Smooth muscle cell (in vitro differentiated cells): Measurements from ENCODE around the gene DMC1. TPM values are rescaled to one million over a fixed set of nuclear protein-coding genes. Genes with fewer than 3 reads are reported as not detected.

ENCODE experiments used
- DNase-seq: peaks from one replicate; lab custom pipeline; 2025; ENCODE audit not compliant: unreplicated experiment; lab: John Stamatoyannopoulos, UW
- H2AFZ ChIP-seq: fragments of 200-600 bp; sonication (generic); 2 replicates; pipeline ENCODE4 v1.6.0; 2016; ENCODE audit warnings: antibody characterized with exemption, low read depth, mild to moderate bottlenecking
- H3F3A ChIP-seq: fragments of 200-600 bp; sonication (generic); 2 replicates; pipeline ENCODE4 v1.6.0; 2017; ENCODE audit warnings: antibody characterized with exemption, low read depth
- H3K27ac ChIP-seq: fragments of 200-600 bp; sonication (generic); 2 replicates; pipeline ENCODE4 v1.5.1; 2016; ENCODE audit warnings: low read depth, mild to moderate bottlenecking
- H3K27me3 ChIP-seq: fragments of 200-600 bp; sonication (generic); 2 replicates; pipeline ENCODE4 v1.6.1; 2016; ENCODE audit warnings: low read depth, mild to moderate bottlenecking
- H3K36me3 ChIP-seq: fragments of 200-600 bp; sonication (generic); 2 replicates; pipeline ENCODE4 v1.5.1; 2016; ENCODE audit warnings: low read depth
- H3K4me1 ChIP-seq: fragments of 200-600 bp; sonication (generic); 2 replicates; pipeline ENCODE4 v1.5.1; 2016; ENCODE audit warnings: low read depth
- H3K4me2 ChIP-seq: fragments of 200-600 bp; sonication (generic); 2 replicates; pipeline ENCODE4 v1.6.0; 2016; ENCODE audit warnings: mild to moderate bottlenecking
- H3K4me3 ChIP-seq: fragments of 200-600 bp; sonication (generic); 2 replicates; pipeline ENCODE4 v1.5.1; 2016; ENCODE audit warnings: mild to moderate bottlenecking
- H3K79me2 ChIP-seq: fragments of 200-600 bp; sonication (generic); 2 replicates; pipeline ENCODE4 v1.6.0; 2016; ENCODE audit warnings: low read depth, mild to moderate bottlenecking
- H3K9ac ChIP-seq: fragments of 200-600 bp; sonication (generic); 2 replicates; pipeline ENCODE4 v1.6.0; 2016; ENCODE audit warnings: low read depth
- H3K9me3 ChIP-seq: fragments of 200-600 bp; sonication (generic); replicated peaks from 2 replicates; pipeline ENCODE4 v1.5.1; 2016; ENCODE audit warnings: low read depth
- H4K20me1 ChIP-seq: fragments of 200-600 bp; sonication (generic); 2 replicates; pipeline ENCODE4 v1.6.0; 2016; ENCODE audit warnings: low read depth
- CTCF ChIP-seq: fragments of 200-600 bp; sonication (generic); IDR thresholded peaks from 2 replicates; pipeline ENCODE4 v1.5.1; 2017; ENCODE audit warnings: borderline replicate concordance, mild to moderate bottlenecking, antibody characterized with exemption; ENCODE audit not compliant: insufficient read depth, poor library complexity, severe bottlenecking
- WGBS: methylation state at CpG from one replicate; pipeline ENCODE4 v1.1.7; 2016; ENCODE audit warnings: low lambda C conversion rate; 5-methylcytosine and 5-hydroxymethylcytosine counted together
- polyA plus RNA-seq: library from polyadenylated mRNA; unstranded; fragments of >200 nt; fragmentation: Nextera tagmentation; extraction: Ambion mirVana; gene quantifications from 2 replicates; pipeline ENCODE4 v1.2.1, GENCODE V29; 2016
- total RNA-seq: library from RNA; depleted of rRNA; stranded (reverse); fragments of >200 nt; gene quantifications from 2 replicates; pipeline ENCODE4 v1.2.3, GENCODE V29; 2014

Gene DMC1
- total and polyA plus RNA-seq, 2 experiments from 2014 or later, result 0.81 to 1.1 TPM

- no peak for TF ChIP-seq CTCF
- Histone ChIP-seq H3F3A (peaks cover 48% of the 10 kb centered on the region), H3K4me1 (peaks cover 3% of the 10 kb centered on the region), H2AFZ (no peak overlapping the region), H3K4me3 (no peak overlapping the region), H3K27ac (no peak overlapping the region), H3K4me2 (no peak overlapping the region), H3K36me3 (peaks cover 50% of the 10 kb centered on the region), H3K9me3 (no peaks in the 10 kb centered on the region), H3K27me3 (no peaks in the 10 kb centered on the region), H3K9ac (no peak overlapping the region), H3K79me2 (peaks cover 82% of the 10 kb centered on the region), H4K20me1 (peaks cover 100% of the 10 kb centered on the region)
- no peak for DNase-seq
- WGBS, result 99% methylated on average over 3 of the region's 3 CpGs
These were observed 72.1 kb downstream of the DMC1 start for GRCh38 chr22:38497869-38498268.

- 97% methylated on average over 12 of the region's 12 CpGs for WGBS
- Histone ChIP-seq H3K27ac (peak overlapping the region; percentile 57), H3K4me1 (no peaks in the 10 kb centered on the region), H3K27me3 (no peaks in the 10 kb centered on the region), H3K9me3 (no peaks in the 10 kb centered on the region), H3F3A (peaks cover 60% of the 10 kb centered on the region), H4K20me1 (peaks cover 100% of the 10 kb centered on the region), H2AFZ (no peak overlapping the region), H3K9ac (no peak overlapping the region), H3K79me2 (peaks cover 69% of the 10 kb centered on the region), H3K4me3 (no peak overlapping the region), H3K36me3 (peaks cover 50% of the 10 kb centered on the region), H3K4me2 (no peak overlapping the region)
- TF ChIP-seq CTCF, result no peak
- DNase-seq, result no peak
These were observed 75.0 kb downstream of the DMC1 start for GRCh38 chr22:38494939-38495338.

- Histone ChIP-seq H3K27ac (peak overlapping the region; percentile 57), H3K4me1 (no peaks in the 10 kb centered on the region), H3F3A (peaks cover 64% of the 10 kb centered on the region), H2AFZ (no peak overlapping the region), H3K9ac (no peak overlapping the region), H4K20me1 (peaks cover 100% of the 10 kb centered on the region), H3K9me3 (no peaks in the 10 kb centered on the region), H3K36me3 (peaks cover 46% of the 10 kb centered on the region), H3K27me3 (no peaks in the 10 kb centered on the region), H3K79me2 (peaks cover 69% of the 10 kb centered on the region), H3K4me2 (no peak overlapping the region), H3K4me3 (no peak overlapping the region)
- DNase-seq, result no peak
- WGBS, result 27% methylated on average over 2 of the region's 2 CpGs
- TF ChIP-seq CTCF, result no peak
These were observed 75.5 kb downstream of the DMC1 start for GRCh38 chr22:38494498-38494897.

- peaks cover 62% of the 10 kb centered on the region for H3K79me2 ChIP-seq
- no peaks in the 10 kb centered on the region for H3K9me3 ChIP-seq
- no peak for TF ChIP-seq CTCF
- H3K4me2 ChIP-seq, result no peak overlapping the region
- H3K27me3 ChIP-seq, result no peaks in the 10 kb centered on the region
- no peak overlapping the region for H2AFZ ChIP-seq
- no peak for DNase-seq
- no peak overlapping the region for H3K9ac ChIP-seq
- no peaks in the 10 kb centered on the region for H3K4me1 ChIP-seq
- H3K36me3 ChIP-seq, result peaks cover 38% of the 10 kb centered on the region
- H3K27ac ChIP-seq, result peak overlapping the region; percentile 57
- peaks cover 76% of the 10 kb centered on the region for H3F3A ChIP-seq
- H4K20me1 ChIP-seq, result peaks cover 100% of the 10 kb centered on the region
- 95% methylated on average over 5 of the region's 5 CpGs for WGBS
- no peak overlapping the region for H3K4me3 ChIP-seq
These were observed 78.2 kb downstream of the DMC1 start for GRCh38 chr22:38491707-38492348.
